Measurements from ENCODE around the gene ZNF286A. TPM values are rescaled to one million over a fixed set of nuclear protein-coding genes. Genes with fewer than 3 reads are reported as not detected.

ZNF286A gene
- total RNA-seq, 1 donor from 2014 or later = 25.2 TPM

Small RNA genes within 50 kb of the gene (small RNA-seq; reads per million reads assigned to genes)
- gene ZNF29P (ENCODE audit: low replicate concordance) = not detected

Other genes with a start within 250 kb of the ZNF286A start
- not detected for gene CDRT4, start 232.1 kb upstream of the ZNF286A start, total RNA-seq
- gene TVP23C, start 136.3 kb upstream of the ZNF286A start, total RNA-seq = 25.6 TPM
- 1.6 TPM for gene FBXW10B, start 80.0 kb upstream of the ZNF286A start, total RNA-seq
- 52.3 TPM for gene TRIM16, start 15.4 kb upstream of the ZNF286A start, total RNA-seq
- gene TBC1D26, start 32.5 kb downstream of the ZNF286A start, total RNA-seq = not detected
- gene ADORA2B, start 245.4 kb downstream of the ZNF286A start, total RNA-seq = 7.2 TPM

Measured in tongue (tissue), 2 donors.